Duodenal mucosa (tissue), 2 donors: ENCODE measurements around the gene TRPV3.

Experiments
- H3K27ac ChIP-seq: one replicate; pipeline ENCODE4 v1.7.0; 2013; ENCODE audit warnings: low read depth, low read length
- H3K27me3 ChIP-seq, 2 donors: one replicate each; pipeline ENCODE4 v1.7.0; 2013; ENCODE audit warnings: low read length in 2 of 2, control low read depth in 1 of 2; ENCODE audit not compliant: insufficient read depth in 2 of 2, control insufficient read depth in 1 of 2
- H3K36me3 ChIP-seq, 2 donors: one replicate each; pipeline ENCODE4 v1.7.0; 2013; ENCODE audit warnings: low read length in 2 of 2, control low read depth in 1 of 2; ENCODE audit not compliant: insufficient read depth in 2 of 2, control insufficient read depth in 1 of 2
- H3K4me1 ChIP-seq, 2 donors: one replicate each; pipeline ENCODE4 v1.7.0; 2013; ENCODE audit warnings: low read length in 2 of 2, control low read depth in 1 of 2; ENCODE audit not compliant: insufficient read depth in 2 of 2, control insufficient read depth in 1 of 2
- H3K4me3 ChIP-seq, 2 donors: one replicate each; pipeline ENCODE4 v1.7.0; 2013; ENCODE audit warnings: low read length in 2 of 2, low read depth in 1 of 2
- H3K9ac ChIP-seq, 2 donors: one replicate each; pipeline ENCODE4 v1.7.0; 2013; ENCODE audit warnings: low read length in 2 of 2, low read depth in 1 of 2
- H3K9me3 ChIP-seq, 2 donors: one replicate each; pipeline ENCODE4 v1.7.0; 2013; ENCODE audit warnings: low read length in 2 of 2, control low read depth in 1 of 2; ENCODE audit not compliant: control insufficient read depth in 1 of 2

TRPV3 gene

GRCh38 chr17:3558603-3559269 lies 1.1 kb upstream of the TRPV3 start:
- peak overlapping the region in 1 of 2 donors; percentile 38 for H3K9ac ChIP-seq
- H3K4me1 ChIP-seq = peaks cover 23 to 31% of the 10 kb centered on the region in 2 donors
- no peaks in the 10 kb centered on the region for H3K27me3 ChIP-seq
- H3K36me3 ChIP-seq = no peaks in the 10 kb centered on the region
- peak overlapping the region in 1 of 2 donors; percentile 36 for H3K4me3 ChIP-seq
- H3K27ac ChIP-seq = peak overlapping the region; percentile 33
- no peaks in the 10 kb centered on the region for H3K9me3 ChIP-seq

GRCh38 chr17:3556916-3557767 lies 470 bp downstream of the TRPV3 start:
- peak overlapping the region in 1 of 2 donors; percentile 32 for H3K9ac ChIP-seq
- peaks cover 23 to 31% of the 10 kb centered on the region in 2 donors for H3K4me1 ChIP-seq
- peak overlapping the region; percentile 16 to 40 for H3K4me3 ChIP-seq
- no peak overlapping the region for H3K27ac ChIP-seq
- no peaks in the 10 kb centered on the region for H3K9me3 ChIP-seq
- no peaks in the 10 kb centered on the region for H3K27me3 ChIP-seq
- no peaks in the 10 kb centered on the region for H3K36me3 ChIP-seq

- Histone ChIP-seq H3K27me3 (no peaks in the 10 kb centered on the region), H3K36me3 (no peaks in the 10 kb centered on the region), H3K27ac (no peak overlapping the region), H3K9me3 (no peaks in the 10 kb centered on the region), H3K9ac (no peak overlapping the region), H3K4me3 (peak overlapping the region in 1 of 2 donors; percentile 16), H3K4me1 (peaks cover 25 to 34% of the 10 kb centered on the region in 2 donors)
Observed at GRCh38 chr17:3556239-3556915, 1.2 kb downstream of the TRPV3 start.

GRCh38 chr17:3555189-3555796 lies 2.3 kb downstream of the TRPV3 start:
- Histone ChIP-seq H3K4me3 (no peak overlapping the region), H3K9me3 (no peaks in the 10 kb centered on the region), H3K27me3 (no peaks in the 10 kb centered on the region), H3K27ac (no peak overlapping the region), H3K36me3 (no peaks in the 10 kb centered on the region), H3K9ac (no peak overlapping the region), H3K4me1 (peaks cover 32 to 38% of the 10 kb centered on the region in 2 donors)

- no peaks in the 10 kb centered on the region for H3K9me3 ChIP-seq
- H3K36me3 ChIP-seq = no peaks in the 10 kb centered on the region
- H3K27me3 ChIP-seq = no peaks in the 10 kb centered on the region
Observed at GRCh38 chr17:3554440-3554839, 3.2 kb downstream of the TRPV3 start.

GRCh38 chr17:3553419-3554401 lies 3.9 kb downstream of the TRPV3 start:
- peaks cover 26 to 32% of the 10 kb centered on the region in 2 donors for H3K4me1 ChIP-seq
- H3K9me3 ChIP-seq = no peaks in the 10 kb centered on the region
- no peak overlapping the region for H3K9ac ChIP-seq
- H3K27ac ChIP-seq = no peak overlapping the region
- H3K4me3 ChIP-seq = no peak overlapping the region
- no peaks in the 10 kb centered on the region for H3K27me3 ChIP-seq
- H3K36me3 ChIP-seq = no peaks in the 10 kb centered on the region

More at GRCh38 chr17:3554440-3554839, 3.2 kb downstream of the TRPV3 start:
- H3K27ac ChIP-seq = no peak overlapping the region
- peaks cover 32 to 38% of the 10 kb centered on the region in 2 donors for H3K4me1 ChIP-seq
- H3K9ac ChIP-seq = no peak overlapping the region
- no peak overlapping the region for H3K4me3 ChIP-seq

GRCh38 chr17:3552916-3553315 lies 4.7 kb downstream of the TRPV3 start:
- Histone ChIP-seq H3K9ac (no peak overlapping the region), H3K4me1 (peaks cover 18 to 24% of the 10 kb centered on the region in 2 donors), H3K36me3 (no peaks in the 10 kb centered on the region), H3K27ac (no peak overlapping the region), H3K9me3 (no peaks in the 10 kb centered on the region), H3K4me3 (no peak overlapping the region), H3K27me3 (no peaks in the 10 kb centered on the region)

- Histone ChIP-seq H3K9me3 (no peaks in the 10 kb centered on the region), H3K27me3 (no peaks in the 10 kb centered on the region), H3K4me3 (no peak overlapping the region), H3K36me3 (no peaks in the 10 kb centered on the region), H3K4me1 (peaks cover 9 to 14% of the 10 kb centered on the region in 2 donors), H3K27ac (no peak overlapping the region), H3K9ac (no peak overlapping the region)
Observed at GRCh38 chr17:3551189-3551588, 6.4 kb downstream of the TRPV3 start.

- Histone ChIP-seq H3K36me3 (no peaks in the 10 kb centered on the region), H3K27ac (no peak overlapping the region), H3K9me3 (no peaks in the 10 kb centered on the region), H3K4me3 (no peak overlapping the region), H3K9ac (no peak overlapping the region), H3K27me3 (no peaks in the 10 kb centered on the region), H3K4me1 (peaks cover 9 to 14% of the 10 kb centered on the region in 2 donors)
Observed at GRCh38 chr17:3549610-3550162, 7.9 kb downstream of the TRPV3 start.
